BJ (cell line): ENCODE measurements around the gene PCLO. TPM values are rescaled to one million over a fixed set of nuclear protein-coding genes. Genes with fewer than 3 reads are reported as not detected.

ENCODE experiments used
- CTCF ChIA-PET: fragments of 350-600 bp; formaldehyde crosslinking; extraction: SDS; loops from one replicate; lab custom pipeline; 2021; ENCODE audit warnings: antibody characterized with exemption, inconsistent platforms; lab: Yijun Ruan, JAX
- POLR2A ChIA-PET: fragments of 300-600 bp; sonication (Branson Sonifier 250); formaldehyde crosslinking; extraction: SDS; loops from one replicate; lab custom pipeline; 2021; ENCODE audit warnings: antibody characterized with exemption; lab: Charles Lee
- DNase-seq: peaks from one replicate; pipeline ENCODE4 v3.0.0-alpha.2; 2011; ENCODE audit warnings: low read depth
- H3K27me3 ChIP-seq: 2 replicates; pipeline ENCODE4 v1.6.0; 2011; ENCODE audit warnings: low read length; ENCODE audit not compliant: control insufficient read depth, insufficient read depth
- H3K36me3 ChIP-seq: 2 replicates; pipeline ENCODE4 v1.5.1; 2011; ENCODE audit warnings: low read length; ENCODE audit not compliant: control insufficient read depth, insufficient read depth
- H3K4me3 ChIP-seq: 2 replicates; pipeline ENCODE4 v1.5.1; 2011; ENCODE audit warnings: low read depth, mild to moderate bottlenecking, control low read depth, low read length
- polyA plus RNA-seq: library from polyadenylated mRNA; depleted of rRNA; stranded (reverse); fragments of >200 nt; gene quantifications from 2 replicates; pipeline ENCODE4 v1.2.3, GENCODE V29; 2011
- TF ChIP-seq, protein P1 (sequence below): IDR thresholded peaks from 2 replicates; pipeline ENCODE4 v1.5.1; 2011; ENCODE audit warnings: low read depth, mild to moderate bottlenecking, control low read depth, inconsistent platforms, low read length, moderate library complexity; ENCODE audit not compliant: insufficient read depth

PCLO gene
- polyA plus RNA-seq, 1 experiment, result 0.76 TPM

DNA sequence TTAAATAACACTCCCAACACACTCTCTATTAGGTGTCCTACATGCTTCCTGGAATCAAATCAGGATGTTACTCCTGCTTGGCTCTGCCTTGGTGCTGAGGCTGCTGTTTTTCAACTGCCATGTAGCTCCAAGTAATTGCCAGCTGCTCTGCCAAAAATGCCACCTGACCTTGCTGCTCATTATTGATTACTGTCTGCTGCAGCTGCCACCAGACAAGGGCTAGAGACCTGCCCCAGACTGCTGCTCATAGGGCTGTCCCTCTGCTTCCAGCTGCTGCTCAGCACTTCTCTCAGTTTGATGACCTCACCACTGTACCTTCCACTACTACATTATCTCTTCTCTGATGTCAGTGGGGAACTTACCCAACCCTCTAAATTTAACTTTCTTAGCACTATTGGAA, 102.5 kb downstream of the PCLO start:
- H3K4me3 ChIP-seq, result no peak overlapping the region
- no peak for DNase-seq
- TF ChIP-seq, protein P1, sequence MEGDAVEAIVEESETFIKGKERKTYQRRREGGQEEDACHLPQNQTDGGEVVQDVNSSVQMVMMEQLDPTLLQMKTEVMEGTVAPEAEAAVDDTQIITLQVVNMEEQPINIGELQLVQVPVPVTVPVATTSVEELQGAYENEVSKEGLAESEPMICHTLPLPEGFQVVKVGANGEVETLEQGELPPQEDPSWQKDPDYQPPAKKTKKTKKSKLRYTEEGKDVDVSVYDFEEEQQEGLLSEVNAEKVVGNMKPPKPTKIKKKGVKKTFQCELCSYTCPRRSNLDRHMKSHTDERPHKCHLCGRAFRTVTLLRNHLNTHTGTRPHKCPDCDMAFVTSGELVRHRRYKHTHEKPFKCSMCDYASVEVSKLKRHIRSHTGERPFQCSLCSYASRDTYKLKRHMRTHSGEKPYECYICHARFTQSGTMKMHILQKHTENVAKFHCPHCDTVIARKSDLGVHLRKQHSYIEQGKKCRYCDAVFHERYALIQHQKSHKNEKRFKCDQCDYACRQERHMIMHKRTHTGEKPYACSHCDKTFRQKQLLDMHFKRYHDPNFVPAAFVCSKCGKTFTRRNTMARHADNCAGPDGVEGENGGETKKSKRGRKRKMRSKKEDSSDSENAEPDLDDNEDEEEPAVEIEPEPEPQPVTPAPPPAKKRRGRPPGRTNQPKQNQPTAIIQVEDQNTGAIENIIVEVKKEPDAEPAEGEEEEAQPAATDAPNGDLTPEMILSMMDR, result no peak
- H3K27me3 ChIP-seq, result no peaks in the 10 kb centered on the region
- H3K36me3 ChIP-seq, result no peaks in the 10 kb centered on the region
- CTCF ChIA-PET, result no interaction called here
- POLR2A ChIA-PET, result no interaction called here

DNA sequence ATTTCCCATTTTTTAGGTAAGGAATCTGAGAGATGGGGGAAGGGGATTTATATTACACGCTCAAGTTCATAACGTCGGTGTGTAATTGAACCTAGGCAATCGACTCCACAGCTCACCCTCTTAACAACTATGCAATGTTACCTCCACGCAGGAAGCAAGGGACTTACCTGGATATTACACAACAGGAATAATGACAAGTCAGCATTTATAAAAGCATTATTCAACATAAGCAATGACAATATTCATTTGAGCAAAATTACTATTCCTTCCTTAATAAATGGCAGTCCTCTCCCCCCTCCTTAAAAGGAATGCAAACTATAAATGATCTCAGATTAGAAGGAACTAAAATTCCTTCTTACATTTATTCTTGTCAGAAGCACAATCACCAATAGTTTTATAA, 104.0 kb downstream of the PCLO start:
- ChIA-PET CTCF (no interaction called here), POLR2A (no interaction called here)
- TF ChIP-seq, protein P1, result no peak
- H3K4me3 ChIP-seq, result no peak overlapping the region
- no peaks in the 10 kb centered on the region for H3K27me3 ChIP-seq
- H3K36me3 ChIP-seq, result no peaks in the 10 kb centered on the region
- no peak for DNase-seq

DNA sequence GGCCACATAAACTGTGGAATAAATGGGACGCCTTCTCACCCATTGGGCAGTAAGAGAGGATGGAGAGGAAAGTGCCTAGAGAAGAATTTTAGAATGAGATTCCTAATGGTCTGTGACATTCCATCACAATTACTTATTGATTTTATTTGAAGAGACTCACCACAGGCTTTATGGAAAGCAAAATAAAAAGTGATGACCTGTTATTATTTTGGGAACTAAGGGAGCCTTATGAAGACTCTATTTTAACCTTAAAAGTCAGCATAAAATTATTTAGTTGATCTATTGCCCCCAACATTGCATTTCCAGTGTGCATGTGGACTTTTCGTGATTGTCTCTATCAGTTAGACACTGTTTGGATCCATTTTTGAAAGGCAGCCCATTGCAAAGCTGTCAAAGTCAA, 107.5 kb downstream of the PCLO start:
- POLR2A ChIA-PET, result no interaction called here
- no peak overlapping the region for H3K4me3 ChIP-seq
- H3K27me3 ChIP-seq, result no peaks in the 10 kb centered on the region
- no peak for DNase-seq
- TF ChIP-seq, protein P1, result no peak
- H3K36me3 ChIP-seq, result no peaks in the 10 kb centered on the region
- CTCF ChIA-PET, result no interaction called here

DNA sequence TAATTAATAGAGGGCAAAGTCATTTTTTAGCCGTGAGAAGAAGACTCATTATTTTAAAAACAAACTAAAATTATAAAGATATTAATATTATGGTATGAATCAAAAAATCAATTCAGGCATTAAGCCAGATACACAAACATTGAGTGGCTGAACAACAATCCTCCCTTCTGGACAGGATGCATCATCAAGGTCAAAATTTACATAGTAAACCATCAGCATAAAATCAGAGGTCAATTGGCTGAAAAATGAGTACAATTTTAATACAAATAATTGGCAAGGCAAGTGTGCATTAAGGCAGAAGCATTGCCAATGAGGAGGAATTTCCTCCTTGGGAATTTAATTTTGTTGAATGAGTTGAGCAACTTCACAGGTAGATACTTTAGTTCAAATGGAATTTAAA, 108.2 kb downstream of the PCLO start:
- Histone ChIP-seq H3K27me3 (no peaks in the 10 kb centered on the region), H3K4me3 (no peak overlapping the region), H3K36me3 (no peaks in the 10 kb centered on the region)
- ChIA-PET POLR2A (no interaction called here), CTCF (no interaction called here)
- no peak for DNase-seq
- TF ChIP-seq, protein P1, result no peak

DNA sequence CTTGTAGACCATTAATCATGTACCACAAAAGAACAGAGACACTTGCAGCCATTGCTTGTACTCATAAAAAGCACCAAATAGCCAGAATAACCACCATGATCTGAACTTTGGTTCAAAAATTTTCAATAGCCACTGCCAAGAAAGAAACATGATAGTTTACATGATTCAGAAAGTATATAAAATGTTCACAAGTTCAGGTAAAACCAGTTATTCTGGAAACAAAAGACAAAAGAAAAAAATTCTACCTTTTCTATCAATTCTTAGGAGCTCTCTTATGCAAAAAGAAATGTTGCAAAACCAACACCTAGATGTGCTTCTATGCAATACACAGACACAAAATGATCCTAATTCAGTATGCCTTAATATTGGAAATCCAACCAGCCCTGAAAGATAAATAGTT, 108.7 kb downstream of the PCLO start:
- no peak for DNase-seq
- POLR2A ChIA-PET, result no interaction called here
- H3K36me3 ChIP-seq, result no peaks in the 10 kb centered on the region
- TF ChIP-seq, protein P1, result no peak
- CTCF ChIA-PET, result no interaction called here
- no peaks in the 10 kb centered on the region for H3K27me3 ChIP-seq
- H3K4me3 ChIP-seq, result no peak overlapping the region
